SK-N-SH (cell line): ENCODE results near the gene MN1. TPM values are rescaled to one million over a fixed set of nuclear protein-coding genes. Genes with fewer than 3 reads are reported as not detected.
A peak's percentile ranks its signal among the peaks of the same experiment; 100 is the strongest.

Source experiments
- CTCF ChIA-PET: fragments of 300-600, 350-600 bp; formaldehyde crosslinking; extraction: SDS; loops from one replicate; lab custom pipeline; 2021; lab: Yijun Ruan, JAX
- POLR2A ChIA-PET: fragments of 350-600 bp; sonication (Branson Sonifier 250); formaldehyde crosslinking; extraction: SDS; loops from one replicate; lab custom pipeline; 2020; ENCODE audit warnings: antibody characterized with exemption, inconsistent platforms; lab: Yijun Ruan, JAX
- DNase-seq: peaks from one replicate; pipeline ENCODE4 v3.0.0; 2012
- H2AFZ ChIP-seq: fragments of 200-600 bp; sonication (generic); 2 replicates; pipeline ENCODE4 v1.8.1; 2016; ENCODE audit warnings: antibody characterized with exemption, mild to moderate bottlenecking, low read depth
- H3F3A ChIP-seq: fragments of 200-600 bp; sonication (generic); replicated peaks from 2 replicates; pipeline ENCODE3; 2016; ENCODE audit warnings: antibody characterized with exemption, mild to moderate bottlenecking; ENCODE audit not compliant: insufficient read depth
- H3K27ac ChIP-seq, 2 experiments: fragments of 200-500 bp in 1 of 2; fragments of 200-600 bp in 1 of 2; sonication (Bioruptor generic) in 1 of 2; sonication (generic), shearing (Covaris generic) in 1 of 2; 2 replicates each; pipeline versions ENCODE4 v1.5.1 to v1.6.1; 2014 to 2016; ENCODE audit warnings: low read depth in 2 of 2, inconsistent platforms in 1 of 2, low read length in 1 of 2, mild to moderate bottlenecking in 1 of 2, mixed read lengths in 1 of 2
- H3K27me3 ChIP-seq: fragments of 200-600 bp; sonication (generic), shearing (Covaris generic); 2 replicates; pipeline ENCODE4 v1.6.1; 2016; ENCODE audit warnings: mixed run types; ENCODE audit not compliant: insufficient read depth
- H3K36me3 ChIP-seq, 2 experiments: fragments of 200-500 bp in 1 of 2; fragments of 200-600 bp in 1 of 2; sonication (Bioruptor generic) in 1 of 2; sonication (generic) in 1 of 2; replicated peaks in 1 of 2; 2 replicates each; pipeline versions ENCODE3 to v1.5.1; 2014 to 2016; ENCODE audit warnings: low read length in 1 of 2, mild to moderate bottlenecking in 1 of 2; ENCODE audit not compliant: insufficient read depth in 2 of 2, control insufficient read depth in 1 of 2
- H3K4me1 ChIP-seq, 2 experiments: fragments of 200-500 bp in 1 of 2; fragments of 200-600 bp in 1 of 2; sonication (Bioruptor generic) in 1 of 2; sonication (generic), shearing (Covaris generic) in 1 of 2; 2 replicates each; pipeline versions ENCODE4 v1.5.1 to v1.6.1; 2014 to 2016; ENCODE audit warnings: low read depth in 1 of 2, low read length in 1 of 2, mixed run types in 1 of 2; ENCODE audit not compliant: insufficient read depth in 2 of 2, control insufficient read depth in 1 of 2
- H3K4me2 ChIP-seq: fragments of 200-600 bp; sonication (generic), shearing (Covaris generic); 2 replicates; pipeline ENCODE4 v1.6.1; 2017; ENCODE audit warnings: mixed run types
- H3K4me3 ChIP-seq, 2 experiments: fragments of 200-500 bp in 1 of 2; fragments of 200-600 bp in 1 of 2; sonication (Bioruptor generic) in 1 of 2; sonication (generic), shearing (Covaris generic) in 1 of 2; 2 replicates each; pipeline versions ENCODE4 v1.5.1 to v1.8.1; 2014 to 2016; ENCODE audit warnings: low read depth in 2 of 2, inconsistent platforms in 1 of 2, low read length in 1 of 2, mild to moderate bottlenecking in 1 of 2, mixed read lengths in 1 of 2, moderate library complexity in 1 of 2
- H3K79me2 ChIP-seq: fragments of 200-600 bp; sonication (generic); 2 replicates; pipeline ENCODE4 v1.8.1; 2017; ENCODE audit warnings: mild to moderate bottlenecking; ENCODE audit not compliant: insufficient read depth
- H3K9ac ChIP-seq: fragments of 200-600 bp; sonication (generic); 2 replicates; pipeline ENCODE4 v1.6.1; 2017; ENCODE audit warnings: mixed run types
- H3K9me2 ChIP-seq: fragments of 200-600 bp; sonication (generic); 2 replicates; pipeline ENCODE4 v1.6.1; 2017; ENCODE audit warnings: mixed run types
- H3K9me3 ChIP-seq: fragments of 200-600 bp; sonication (generic); 2 replicates; pipeline ENCODE4 v1.6.1; 2017; ENCODE audit warnings: mixed run types, mild to moderate bottlenecking, moderate library complexity
- H4K20me1 ChIP-seq: fragments of 200-600 bp; sonication (generic); 2 replicates; pipeline ENCODE4 v1.6.1; 2017; ENCODE audit warnings: mild to moderate bottlenecking, mixed run types; ENCODE audit not compliant: insufficient read depth
- EZH2phosphoT487 ChIP-seq: fragments of 200-600 bp; sonication (generic); IDR thresholded peaks from 2 replicates; pipeline ENCODE4 v1.6.1; 2017; ENCODE audit warnings: low read depth, mixed run types, mild to moderate bottlenecking, antibody characterized with exemption, moderate library complexity, borderline replicate concordance
- FOSL2 ChIP-seq: IDR thresholded peaks from 2 replicates; pipeline ENCODE4 v1.4.0; 2012; ENCODE audit warnings: low read depth, mild to moderate bottlenecking, moderate library complexity, borderline replicate concordance
- FOXM1 ChIP-seq: IDR thresholded peaks from 2 replicates; pipeline ENCODE4 v1.4.0; 2012; ENCODE audit warnings: low read depth, mild to moderate bottlenecking
- GABPA ChIP-seq: IDR thresholded peaks from 2 replicates; pipeline ENCODE4 v1.4.0; 2012; ENCODE audit warnings: low read depth, mild to moderate bottlenecking
- GATA2 ChIP-seq: sonication (generic); formaldehyde crosslinking; IDR thresholded peaks from 2 replicates; pipeline ENCODE4 v1.5.0; 2020; ENCODE audit warnings: mild to moderate bottlenecking, missing genetic modification reagents
- MAX ChIP-seq: IDR thresholded peaks from 2 replicates; pipeline ENCODE4 v1.4.0; 2012; ENCODE audit warnings: low read depth
- MXI1 ChIP-seq: IDR thresholded peaks from 2 replicates; pipeline ENCODE4 v1.6.1; 2012; ENCODE audit warnings: mild to moderate bottlenecking, low read depth, low read length, improper control_type of control experiment
- NFIC ChIP-seq: IDR thresholded peaks from 2 replicates; pipeline ENCODE4 v1.4.0; 2012; ENCODE audit warnings: borderline replicate concordance
- NRF1 ChIP-seq: IDR thresholded peaks from 2 replicates; pipeline ENCODE4 v1.6.1; 2012; ENCODE audit warnings: low read depth, mild to moderate bottlenecking, low read length
- POLR2AphosphoS5 ChIP-seq: IDR thresholded peaks from 2 replicates; pipeline ENCODE4 v1.6.1; 2012; ENCODE audit warnings: low read depth, low read length
- RAD21 ChIP-seq: IDR thresholded peaks from 2 replicates; pipeline ENCODE4 v1.6.1; 2012; ENCODE audit warnings: mild to moderate bottlenecking, low read length
- RCOR1 ChIP-seq: fragments of 150-350 bp; IDR thresholded peaks from 2 replicates; pipeline ENCODE4 v1.6.1; 2017; ENCODE audit warnings: antibody characterized with exemption, low read length
- RFX5 ChIP-seq: IDR thresholded peaks from 2 replicates; pipeline ENCODE4 v1.6.1; 2012; ENCODE audit warnings: mild to moderate bottlenecking, improper control_type of control experiment, low read length
- SIN3A ChIP-seq: IDR thresholded peaks from 2 replicates; pipeline ENCODE4 v1.6.1; 2012; ENCODE audit warnings: low read depth, mild to moderate bottlenecking, low read length, moderate library complexity, borderline replicate concordance
- TAF1 ChIP-seq: IDR thresholded peaks from 2 replicates; pipeline ENCODE4 v1.6.1; 2012; ENCODE audit warnings: low read depth, mild to moderate bottlenecking, low read length, moderate library complexity, borderline replicate concordance
- TEAD4 ChIP-seq: IDR thresholded peaks from 2 replicates; pipeline ENCODE4 v1.4.0; 2012; ENCODE audit warnings: mild to moderate bottlenecking, borderline replicate concordance; ENCODE audit not compliant: insufficient read depth
- WGBS: methylation state at CpG from one replicate; pipeline ENCODE4 v1.1.6; 2017; ENCODE audit warnings: low lambda C conversion rate; 5-methylcytosine and 5-hydroxymethylcytosine counted together
- polyA plus RNA-seq, 3 experiments: library from polyadenylated mRNA; depleted of rRNA; stranded (reverse); fragments of >200 nt; gene quantifications; 2 replicates each; pipeline ENCODE4 v1.2.3, GENCODE V29; 2012
- TF ChIP-seq, protein P1 (sequence below): IDR thresholded peaks from 2 replicates; pipeline ENCODE4 v1.4.0; 2012; ENCODE audit warnings: low read depth, borderline replicate concordance
- TF ChIP-seq, protein P2 (sequence below): fragments of 150-350 bp; IDR thresholded peaks from 2 replicates; pipeline ENCODE4 v1.6.1; 2017; ENCODE audit warnings: antibody characterized with exemption, low read length, low read depth, borderline replicate concordance
- TF ChIP-seq, protein P3 (sequence below): IDR thresholded peaks from 2 replicates; pipeline ENCODE4 v1.4.0; 2012; ENCODE audit warnings: low read depth, borderline replicate concordance

Gene MN1
- polyA plus RNA-seq, 1 of the 3 experiments (the other 2 are of a cell fraction), result 0.20 TPM

- H3K79me2 ChIP-seq, result no peaks in the 10 kb centered on the region
- no peaks in the 10 kb centered on the region for H3K36me3 ChIP-seq
- peaks cover 0 to 17% of the 10 kb centered on the region in 2 experiments; a peak in 1 of 4 replicates for H3K4me1 ChIP-seq
- POLR2A ChIA-PET, result interaction anchor here (0.5 kb wide), 1 partner anchor 29 kb away, joined by 5 read pairs; no protein-coding TSS in a partner anchor
- no peaks in the 10 kb centered on the region for H3K9me2 ChIP-seq
- TF ChIP-seq FOSL2 (no peak), POLR2AphosphoS5 (no peak), RCOR1 (peak; percentile 5; the same call in 1 of the 2 replicates), FOXM1 (no peak)
- TF ChIP-seq, all 33 proteins: peak for 1
- no peaks in the 10 kb centered on the region for H3K27me3 ChIP-seq
- no peaks in the 10 kb centered on the region for H3F3A ChIP-seq
- H2AFZ ChIP-seq, result no peak overlapping the region
- CTCF ChIA-PET, result interaction anchor here (0.7 kb wide), 1 partner anchor 15 kb away, joined by 3 read pairs; no protein-coding TSS in a partner anchor
- no peak overlapping the region for H3K4me2 ChIP-seq
- no peak for DNase-seq
- H4K20me1 ChIP-seq, result no peaks in the 10 kb centered on the region
- 68% methylated on average over 12 of the region's 17 CpGs for WGBS
- H3K9me3 ChIP-seq, result no peaks in the 10 kb centered on the region
- H3K27ac ChIP-seq, result no peak overlapping the region
- no peak overlapping the region for H3K4me3 ChIP-seq
- H3K9ac ChIP-seq, result no peak overlapping the region
Measured at GRCh38 chr22:27809700-27810608, 8.4 kb upstream of the MN1 start.

DNA sequence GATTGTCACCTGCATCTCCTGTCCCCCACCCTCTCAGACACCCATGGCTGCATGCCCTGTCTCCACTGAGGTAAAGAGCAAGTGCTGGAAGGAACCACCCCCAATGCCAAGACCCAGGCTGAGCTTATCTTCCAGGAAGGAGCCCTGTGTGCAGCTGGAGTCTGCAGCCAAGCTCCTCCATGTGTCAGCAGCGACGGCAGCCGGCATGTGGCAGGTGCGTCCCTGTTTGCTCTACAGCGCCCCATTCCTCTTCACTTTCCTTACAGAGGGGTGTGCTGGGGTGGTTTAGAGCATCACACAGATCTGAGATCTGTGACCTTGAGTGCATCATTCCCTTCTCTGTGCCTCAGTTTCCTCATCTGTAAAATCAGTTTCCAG, 7.7 kb upstream of the MN1 start:
- Histone ChIP-seq H3K9me3 (no peaks in the 10 kb centered on the region), H3K79me2 (no peaks in the 10 kb centered on the region), H2AFZ (no peak overlapping the region), H3K4me1 (peaks cover 0 to 17% of the 10 kb centered on the region in 2 experiments; a peak in 1 of 4 replicates), H3K4me3 (no peak overlapping the region), H3K27ac (no peak overlapping the region), H3K27me3 (no peaks in the 10 kb centered on the region), H3K9me2 (no peaks in the 10 kb centered on the region), H3F3A (no peaks in the 10 kb centered on the region), H3K4me2 (no peak overlapping the region), H4K20me1 (no peaks in the 10 kb centered on the region), H3K9ac (no peak overlapping the region), H3K36me3 (no peaks in the 10 kb centered on the region)
- TF ChIP-seq, protein P1, sequence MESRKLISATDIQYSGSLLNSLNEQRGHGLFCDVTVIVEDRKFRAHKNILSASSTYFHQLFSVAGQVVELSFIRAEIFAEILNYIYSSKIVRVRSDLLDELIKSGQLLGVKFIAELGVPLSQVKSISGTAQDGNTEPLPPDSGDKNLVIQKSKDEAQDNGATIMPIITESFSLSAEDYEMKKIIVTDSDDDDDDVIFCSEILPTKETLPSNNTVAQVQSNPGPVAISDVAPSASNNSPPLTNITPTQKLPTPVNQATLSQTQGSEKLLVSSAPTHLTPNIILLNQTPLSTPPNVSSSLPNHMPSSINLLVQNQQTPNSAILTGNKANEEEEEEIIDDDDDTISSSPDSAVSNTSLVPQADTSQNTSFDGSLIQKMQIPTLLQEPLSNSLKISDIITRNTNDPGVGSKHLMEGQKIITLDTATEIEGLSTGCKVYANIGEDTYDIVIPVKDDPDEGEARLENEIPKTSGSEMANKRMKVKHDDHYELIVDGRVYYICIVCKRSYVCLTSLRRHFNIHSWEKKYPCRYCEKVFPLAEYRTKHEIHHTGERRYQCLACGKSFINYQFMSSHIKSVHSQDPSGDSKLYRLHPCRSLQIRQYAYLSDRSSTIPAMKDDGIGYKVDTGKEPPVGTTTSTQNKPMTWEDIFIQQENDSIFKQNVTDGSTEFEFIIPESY, result no peak
- TF ChIP-seq RAD21 (no peak), RFX5 (no peak), NRF1 (no peak), GABPA (no peak), EZH2phosphoT487 (no peak), MAX (no peak), TAF1 (no peak), GATA2 (no peak), RCOR1 (no peak), POLR2AphosphoS5 (no peak), TEAD4 (no peak), FOSL2 (no peak), SIN3A (no peak), MXI1 (no peak), NFIC (no peak)
- TF ChIP-seq, protein P2, sequence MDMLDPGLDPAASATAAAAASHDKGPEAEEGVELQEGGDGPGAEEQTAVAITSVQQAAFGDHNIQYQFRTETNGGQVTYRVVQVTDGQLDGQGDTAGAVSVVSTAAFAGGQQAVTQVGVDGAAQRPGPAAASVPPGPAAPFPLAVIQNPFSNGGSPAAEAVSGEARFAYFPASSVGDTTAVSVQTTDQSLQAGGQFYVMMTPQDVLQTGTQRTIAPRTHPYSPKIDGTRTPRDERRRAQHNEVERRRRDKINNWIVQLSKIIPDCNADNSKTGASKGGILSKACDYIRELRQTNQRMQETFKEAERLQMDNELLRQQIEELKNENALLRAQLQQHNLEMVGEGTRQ, result no peak
- TF ChIP-seq, protein P3, sequence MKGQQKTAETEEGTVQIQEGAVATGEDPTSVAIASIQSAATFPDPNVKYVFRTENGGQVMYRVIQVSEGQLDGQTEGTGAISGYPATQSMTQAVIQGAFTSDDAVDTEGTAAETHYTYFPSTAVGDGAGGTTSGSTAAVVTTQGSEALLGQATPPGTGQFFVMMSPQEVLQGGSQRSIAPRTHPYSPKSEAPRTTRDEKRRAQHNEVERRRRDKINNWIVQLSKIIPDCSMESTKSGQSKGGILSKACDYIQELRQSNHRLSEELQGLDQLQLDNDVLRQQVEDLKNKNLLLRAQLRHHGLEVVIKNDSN, result no peak
- ChIA-PET POLR2A (no interaction called here), CTCF (interaction anchor here (1.3 kb wide), 1 partner anchor 24 kb away, joined by 4 read pairs; no protein-coding TSS in a partner anchor)
- no peak for DNase-seq
- WGBS, result 78% methylated on average over 5 of the region's 5 CpGs
